Nephron progenitor cell (in vitro differentiated cells): ENCODE results near the gene ENDOD1.
"Not testable (repeated sequence)": the region's sequence is repeated elsewhere in the genome, so short reads cannot be mapped to it uniquely, and the experiment has no call there.

ENCODE experiments used
- DNase-seq: peaks from one replicate; pipeline ENCODE4 v3.0.0; 2021
- H3K27ac Mint-ChIP-seq: 2 replicates; pipeline ENCODE4 v1.8.0; 2021; ENCODE audit warnings: mild to moderate bottlenecking, moderate library complexity, mixed read lengths
- H3K27me3 Mint-ChIP-seq: 2 replicates; pipeline ENCODE4 v1.8.0; 2021; ENCODE audit warnings: mild to moderate bottlenecking, low read depth, mixed read lengths; ENCODE audit not compliant: poor library complexity
- H3K36me3 Mint-ChIP-seq: 2 replicates; pipeline ENCODE4 v1.8.0; 2021; ENCODE audit warnings: low read depth, mixed read lengths
- H3K4me1 Mint-ChIP-seq: 2 replicates; pipeline ENCODE4 v1.8.0; 2021; ENCODE audit warnings: mixed read lengths
- H3K4me3 Mint-ChIP-seq: 2 replicates; pipeline ENCODE4 v1.8.0; 2021; ENCODE audit warnings: mild to moderate bottlenecking, moderate library complexity, mixed read lengths
- H3K9me3 Mint-ChIP-seq: 2 replicates; pipeline ENCODE4 v1.8.0; 2021; ENCODE audit warnings: mild to moderate bottlenecking, moderate library complexity, mixed read lengths
- CTCF ChIP-seq: fragments of 200-600 bp; sonication (generic); IDR thresholded peaks from 2 replicates; pipeline ENCODE4 v1.5.0; 2021; ENCODE audit warnings: antibody characterized with exemption

The ENDOD1 gene

GRCh38 chr11:95123556-95123955 is 33.9 kb downstream of the ENDOD1 start:
- Mint-ChIP-seq H3K9me3 (peaks cover 4% of the 10 kb centered on the region), H3K4me3 (no peak overlapping the region), H3K27me3 (peaks cover 5% of the 10 kb centered on the region), H3K4me1 (peaks cover 13% of the 10 kb centered on the region), H3K36me3 (no peaks in the 10 kb centered on the region), H3K27ac (no peak overlapping the region)
- TF ChIP-seq CTCF, result no peak
- DNase-seq, result no peak

- Mint-ChIP-seq H3K4me3 (no peak overlapping the region), H3K9me3 (no peaks in the 10 kb centered on the region), H3K36me3 (no peaks in the 10 kb centered on the region), H3K27me3 (peaks cover 2% of the 10 kb centered on the region), H3K27ac (no peak overlapping the region), H3K4me1 (peaks cover 9% of the 10 kb centered on the region)
- no peak for TF ChIP-seq CTCF
- no peak for DNase-seq
Measured at GRCh38 chr11:95128602-95129001, 39.0 kb downstream of the ENDOD1 start.

- TF ChIP-seq CTCF, result no peak
- Mint-ChIP-seq H3K4me3 (no peak overlapping the region), H3K27me3 (peaks cover 14% of the 10 kb centered on the region), H3K27ac (no peak overlapping the region), H3K9me3 (no peaks in the 10 kb centered on the region), H3K4me1 (peaks cover 8% of the 10 kb centered on the region), H3K36me3 (no peaks in the 10 kb centered on the region)
- no peak for DNase-seq
Measured at GRCh38 chr11:95132956-95133355, 43.3 kb downstream of the ENDOD1 start.

GRCh38 chr11:95134491-95134890 is 44.8 kb downstream of the ENDOD1 start:
- H3K4me1 Mint-ChIP-seq, result no peaks in the 10 kb centered on the region
- H3K9me3 Mint-ChIP-seq, result no peaks in the 10 kb centered on the region
- peaks cover 24% of the 10 kb centered on the region for H3K27me3 Mint-ChIP-seq
- H3K4me3 Mint-ChIP-seq, result no peak overlapping the region
- TF ChIP-seq CTCF, result no peak
- no peak overlapping the region for H3K27ac Mint-ChIP-seq
- no peak for DNase-seq
- H3K36me3 Mint-ChIP-seq, result no peaks in the 10 kb centered on the region

GRCh38 chr11:95135155-95135554 is 45.5 kb downstream of the ENDOD1 start:
- DNase-seq, result no peak
- Mint-ChIP-seq H3K27me3 (peaks cover 28% of the 10 kb centered on the region), H3K9me3 (no peaks in the 10 kb centered on the region), H3K36me3 (no peaks in the 10 kb centered on the region), H3K4me1 (no peaks in the 10 kb centered on the region), H3K4me3 (no peak overlapping the region), H3K27ac (no peak overlapping the region)
- TF ChIP-seq CTCF, result no peak

- DNase-seq, result no peak
- TF ChIP-seq CTCF, result no peak
- Mint-ChIP-seq H3K27me3 (peaks cover 35% of the 10 kb centered on the region), H3K9me3 (no peaks in the 10 kb centered on the region), H3K27ac (no peak overlapping the region), H3K4me3 (no peak overlapping the region), H3K4me1 (no peaks in the 10 kb centered on the region), H3K36me3 (no peaks in the 10 kb centered on the region)
Measured at GRCh38 chr11:95135880-95136279, 46.2 kb downstream of the ENDOD1 start.

- H3K27me3 Mint-ChIP-seq, result peaks cover 44% of the 10 kb centered on the region
- DNase-seq, H3K4me1 Mint-ChIP-seq, H3K4me3 Mint-ChIP-seq, H3K9me3 Mint-ChIP-seq, H3K36me3 Mint-ChIP-seq, H3K27ac Mint-ChIP-seq: not testable (repeated sequence)
Measured at GRCh38 chr11:95136747-95137146, 47.1 kb downstream of the ENDOD1 start.
